MV-4-11 (cell line): ENCODE measurements around the gene AP2B1.

Source experiments
- DNase-seq: peaks from one replicate; lab custom pipeline; 2025; lab: John Stamatoyannopoulos, UW

AP2B1 gene

GRCh38 chr17:35773679-35774425 lies 186.7 kb downstream of the AP2B1 start:
- DNase-seq, result no peak

GRCh38 chr17:35774499-35774898 lies 187.4 kb downstream of the AP2B1 start:
- no peak for DNase-seq

- no peak for DNase-seq
These were observed 187.9 kb downstream of the AP2B1 start for GRCh38 chr17:35775039-35775438.

- DNase-seq, result no peak
These were observed 188.5 kb downstream of the AP2B1 start for GRCh38 chr17:35775583-35775982.
